GM04504 (cell line): ENCODE measurements around the gene AIG1.
"Not testable (repeated sequence)": the region's sequence is repeated elsewhere in the genome, so short reads cannot be mapped to it uniquely, and the experiment has no call there.

Experiments used
- DNase-seq: peaks from one replicate; pipeline ENCODE4 v3.0.0-alpha.2; 2012; ENCODE audit warnings: low read depth

AIG1 gene

DNA sequence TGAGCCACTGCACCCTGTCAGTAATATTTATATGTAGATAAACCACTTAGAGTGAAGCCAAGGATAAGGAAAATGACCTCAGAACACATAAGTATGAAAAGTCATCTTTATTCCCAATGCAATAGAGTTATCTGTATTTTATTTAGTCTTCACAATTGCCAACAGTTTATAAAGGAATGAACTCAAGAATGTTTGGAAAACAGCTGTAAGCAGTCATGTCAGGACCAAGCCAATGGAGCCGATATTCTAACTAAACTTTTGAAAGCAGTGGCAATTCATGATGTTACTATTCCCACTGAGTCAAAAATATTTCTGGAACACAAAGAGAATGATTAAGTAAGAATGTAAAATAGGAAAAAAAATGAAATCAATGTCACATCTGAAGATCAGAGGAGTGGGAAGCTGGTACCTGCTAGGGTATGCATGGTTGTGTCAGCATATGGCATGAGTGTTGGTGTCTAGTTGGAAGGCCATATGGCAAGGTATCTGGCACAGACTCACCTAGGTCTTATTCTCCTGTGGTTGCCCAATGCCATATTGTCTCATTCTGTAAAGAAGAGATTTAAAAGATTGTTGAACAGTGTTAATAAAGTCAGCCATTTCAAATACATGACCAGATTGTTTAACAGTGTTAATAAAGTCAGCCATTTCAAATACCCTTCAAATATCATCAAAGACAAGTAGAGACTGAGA, 271.6 kb downstream of the AIG1 start:
- DNase-seq = no peak

DNA sequence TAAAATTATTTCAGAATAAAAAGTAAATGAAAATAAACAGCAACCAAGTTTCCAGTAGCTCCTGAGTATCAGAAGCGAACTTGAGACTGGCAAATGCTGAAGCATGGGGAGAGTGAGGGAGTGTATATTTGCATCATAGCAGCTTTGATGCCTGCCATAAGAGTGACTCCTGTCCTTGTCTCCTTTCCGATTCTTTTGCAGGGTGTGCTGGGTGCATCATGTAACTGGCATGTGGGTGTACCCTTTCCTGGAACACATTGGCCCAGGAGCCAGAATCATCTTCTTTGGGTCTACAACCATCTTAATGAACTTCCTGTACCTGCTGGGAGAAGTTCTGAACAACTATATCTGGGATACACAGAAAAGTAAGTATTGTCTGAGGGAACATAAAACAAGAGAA, 272.4 kb downstream of the AIG1 start:
- DNase-seq = no peak

DNA sequence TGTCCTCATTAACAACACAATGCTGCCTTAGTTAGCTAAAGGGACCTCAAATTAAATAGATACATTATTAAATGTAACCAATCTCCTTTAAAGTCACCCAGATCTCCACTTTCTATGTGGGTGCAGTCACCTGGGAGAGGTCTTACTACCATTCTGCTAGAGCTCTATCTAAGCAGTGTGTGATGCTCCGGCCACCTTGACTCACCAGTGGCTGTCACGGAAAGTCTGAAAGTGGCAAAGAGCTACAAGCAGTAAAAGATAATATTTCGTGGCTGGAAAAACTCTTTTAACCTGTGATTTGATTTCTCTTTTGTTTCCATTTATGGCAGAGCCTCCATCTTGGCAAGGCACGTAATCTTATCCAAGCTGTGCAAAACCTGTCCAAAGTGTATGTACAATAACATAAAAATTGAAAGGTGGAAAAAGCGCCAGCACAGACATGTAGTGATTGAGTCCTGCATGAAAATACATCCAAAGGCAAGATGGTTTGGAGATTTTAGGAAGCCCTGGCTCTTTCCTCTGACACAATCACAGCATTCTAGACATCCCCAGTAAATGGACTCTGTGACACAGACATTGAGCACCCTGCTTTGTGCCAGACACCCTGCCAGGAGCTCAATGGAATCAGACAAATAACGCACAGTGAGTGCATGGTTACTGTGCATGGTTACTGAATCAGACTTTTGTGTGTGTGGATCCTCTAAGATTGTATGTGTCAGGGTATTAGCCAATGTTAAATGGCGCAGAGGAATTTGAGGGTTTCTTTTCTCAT, 273.2 kb downstream of the AIG1 start:
- no peak for DNase-seq

DNA sequence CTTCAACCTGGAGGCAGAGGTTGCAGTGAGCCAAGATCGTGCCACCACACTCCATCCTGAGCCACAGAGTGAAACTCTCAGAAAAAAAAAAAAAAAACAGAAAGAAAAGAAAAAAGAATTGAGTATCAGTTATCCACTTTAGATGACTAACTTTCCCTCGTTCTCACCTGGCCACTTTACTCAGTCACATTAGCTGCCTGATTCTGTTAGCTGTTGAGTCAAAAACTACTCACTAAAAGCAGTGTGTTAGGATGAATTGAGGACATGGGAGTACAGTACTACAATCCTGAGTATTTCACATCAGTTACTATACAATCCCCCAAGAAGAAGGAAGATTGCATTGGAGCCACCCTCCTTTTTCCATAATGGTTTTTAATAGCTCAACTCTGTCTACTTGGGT, 275.2 kb downstream of the AIG1 start:
- no peak for DNase-seq

DNA sequence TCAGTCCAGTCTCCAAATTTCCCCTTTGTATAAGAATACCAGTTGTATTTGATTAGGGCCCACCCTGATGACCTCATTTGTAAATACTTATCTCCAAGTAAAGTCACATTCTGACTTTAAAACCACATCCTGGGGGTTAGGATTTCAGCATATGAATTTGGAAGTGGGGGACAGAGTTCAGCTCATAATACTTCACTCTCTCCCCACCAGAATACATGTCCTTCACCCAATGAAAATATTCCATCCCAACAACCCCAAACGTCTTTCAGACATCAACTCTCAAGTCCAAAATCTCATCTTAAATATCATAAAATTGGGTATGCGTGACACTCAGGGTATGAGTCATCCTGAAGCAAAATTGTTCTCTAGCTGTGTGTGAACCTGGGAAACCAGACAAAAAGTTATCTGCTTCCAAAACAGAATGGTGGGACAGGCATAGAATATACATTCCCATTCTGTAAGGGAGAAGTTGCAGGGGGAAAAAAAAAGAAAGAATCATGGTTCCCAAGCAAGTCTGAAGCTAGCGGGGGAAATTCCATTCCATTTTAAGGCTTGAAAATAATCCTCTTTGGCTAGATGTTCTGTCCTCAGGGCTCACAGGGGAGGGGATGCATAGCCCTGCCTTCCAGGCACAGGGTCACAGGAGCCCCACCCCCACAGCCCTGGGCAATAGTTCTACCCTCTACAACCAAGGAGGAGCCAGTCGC, 275.9 kb downstream of the AIG1 start:
- peak; percentile 35 for DNase-seq

DNA sequence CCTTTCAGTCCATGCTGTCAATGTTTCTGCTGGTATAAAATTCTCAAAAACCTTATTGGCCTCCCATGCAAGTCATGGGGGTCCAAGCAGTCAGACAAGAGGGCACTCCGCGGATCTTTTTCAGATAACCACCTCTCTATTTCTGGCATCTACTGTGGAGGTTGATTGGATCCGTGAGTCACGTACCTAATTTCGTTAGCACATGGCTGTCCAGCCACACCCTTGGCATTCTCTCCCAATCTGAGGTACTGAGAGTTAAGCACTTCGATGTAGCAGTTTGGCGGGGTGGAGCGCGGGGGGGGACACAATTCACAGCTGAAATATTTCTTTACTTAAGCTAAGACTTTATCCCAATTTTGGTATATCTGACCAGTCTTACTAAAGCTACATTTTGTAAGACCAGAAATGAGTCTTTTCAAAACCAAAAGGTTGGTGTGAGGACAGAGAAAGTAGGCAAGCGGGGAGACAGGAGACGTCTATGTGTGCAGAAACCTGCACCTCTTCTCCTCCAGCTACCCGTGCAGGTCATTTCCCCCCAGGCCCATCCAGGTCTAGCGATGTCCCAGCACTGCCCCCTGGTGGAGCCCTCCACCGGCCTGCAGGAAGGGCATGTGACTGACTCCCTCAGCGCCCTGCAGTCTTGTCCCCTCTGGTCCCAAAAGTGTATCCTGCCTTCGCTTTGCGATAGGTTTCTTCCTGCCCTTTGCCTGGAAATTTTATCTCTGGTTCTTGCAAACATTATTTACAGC, 276.7 kb downstream of the AIG1 start:
- no peak for DNase-seq

DNA sequence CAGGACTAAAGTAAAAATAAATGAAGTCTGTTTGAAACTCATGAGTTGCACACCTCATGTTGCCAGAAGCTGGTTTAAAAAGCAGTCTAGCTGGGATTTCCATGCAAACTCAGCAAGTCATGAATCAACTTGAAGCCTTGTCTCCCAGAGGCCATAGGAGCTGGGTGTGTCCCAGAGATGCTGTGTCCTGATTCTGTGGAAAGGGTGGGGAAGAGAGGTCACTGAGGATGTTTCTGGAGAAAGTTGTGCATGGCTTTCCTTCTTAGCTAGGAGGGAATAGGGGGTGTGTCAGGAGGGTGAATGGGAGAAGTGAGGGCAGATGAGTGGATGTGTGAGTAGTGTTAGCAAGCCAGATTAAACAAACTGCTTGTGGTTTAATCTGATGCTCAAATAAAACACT, 278.5 kb downstream of the AIG1 start:
- DNase-seq = no peak

DNA sequence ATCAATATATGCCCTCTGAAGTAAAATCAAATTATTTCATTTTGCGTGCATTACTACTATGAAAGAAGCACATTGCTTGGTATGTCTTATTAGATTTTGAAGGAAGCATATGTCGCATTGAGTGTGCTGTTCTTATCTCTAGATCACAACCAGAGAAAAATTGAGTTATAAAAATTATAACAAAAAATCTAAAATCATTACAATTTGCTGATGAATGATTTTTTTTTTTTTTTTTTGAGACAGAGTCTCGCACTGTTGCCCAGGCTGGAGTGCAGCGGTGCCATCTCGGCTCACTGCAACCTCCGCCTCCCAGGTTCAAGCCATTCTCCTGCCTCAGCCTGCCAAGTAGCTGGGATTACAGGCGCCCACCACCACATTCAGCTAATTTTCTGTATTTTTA, 284.8 kb downstream of the AIG1 start:
- DNase-seq = not testable (repeated sequence)

DNA sequence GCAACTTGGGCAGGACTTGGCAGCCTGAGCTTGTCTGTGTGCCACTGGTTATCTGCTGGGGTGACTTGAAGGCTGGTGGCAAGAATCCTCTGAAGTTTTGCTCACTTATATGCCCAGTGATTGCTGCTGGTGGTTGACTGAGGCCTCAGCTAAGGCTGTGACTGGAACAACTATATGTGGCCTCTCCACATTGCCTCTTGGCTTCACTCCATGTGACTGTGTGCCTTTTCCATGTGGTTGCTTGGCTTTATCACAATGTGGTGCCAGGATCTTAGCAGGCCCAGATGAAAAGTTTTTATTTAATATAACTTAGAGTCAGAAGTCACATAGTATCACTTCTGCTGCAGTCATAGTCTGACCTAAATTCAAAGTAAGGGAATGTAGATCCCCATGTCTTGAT, 285.3 kb downstream of the AIG1 start:
- DNase-seq = no peak

DNA sequence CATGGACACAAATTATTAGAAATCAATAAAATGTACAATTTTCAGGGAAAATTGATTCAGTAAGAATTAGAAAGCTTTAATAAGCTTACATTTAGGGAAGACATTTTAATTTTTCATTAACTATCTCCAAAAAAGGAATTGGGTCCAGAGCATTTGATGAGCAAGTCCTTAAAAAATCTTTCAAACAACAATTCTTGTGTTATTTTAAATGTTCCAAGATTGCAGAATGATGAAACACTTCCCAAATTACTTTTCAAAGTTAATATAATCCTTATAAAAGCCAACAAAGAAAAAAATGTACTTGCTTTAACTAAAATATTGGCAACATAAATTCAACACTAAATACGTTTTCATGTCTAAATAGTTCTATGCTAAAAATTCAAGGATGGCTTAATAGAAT, 287.8 kb downstream of the AIG1 start:
- DNase-seq = no peak

DNA sequence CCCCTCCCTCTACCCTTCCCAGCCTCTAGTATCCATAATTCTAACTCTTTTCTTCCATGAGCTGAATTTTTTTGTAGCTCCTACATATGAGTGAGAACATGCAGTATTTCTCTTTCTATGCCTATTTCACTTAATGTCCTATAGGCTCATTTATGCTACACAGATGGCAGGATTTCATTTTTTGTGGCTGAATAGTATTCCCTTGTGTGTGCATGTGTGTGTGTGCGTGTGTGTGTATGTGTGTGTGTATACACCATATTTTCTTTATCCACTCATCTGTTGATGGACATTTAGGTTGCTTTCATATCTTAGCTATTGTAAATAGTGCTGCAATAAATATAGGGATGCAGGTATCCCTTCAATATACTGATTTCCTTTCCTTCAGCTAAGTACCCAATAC, 288.8 kb downstream of the AIG1 start:
- DNase-seq = no peak

DNA sequence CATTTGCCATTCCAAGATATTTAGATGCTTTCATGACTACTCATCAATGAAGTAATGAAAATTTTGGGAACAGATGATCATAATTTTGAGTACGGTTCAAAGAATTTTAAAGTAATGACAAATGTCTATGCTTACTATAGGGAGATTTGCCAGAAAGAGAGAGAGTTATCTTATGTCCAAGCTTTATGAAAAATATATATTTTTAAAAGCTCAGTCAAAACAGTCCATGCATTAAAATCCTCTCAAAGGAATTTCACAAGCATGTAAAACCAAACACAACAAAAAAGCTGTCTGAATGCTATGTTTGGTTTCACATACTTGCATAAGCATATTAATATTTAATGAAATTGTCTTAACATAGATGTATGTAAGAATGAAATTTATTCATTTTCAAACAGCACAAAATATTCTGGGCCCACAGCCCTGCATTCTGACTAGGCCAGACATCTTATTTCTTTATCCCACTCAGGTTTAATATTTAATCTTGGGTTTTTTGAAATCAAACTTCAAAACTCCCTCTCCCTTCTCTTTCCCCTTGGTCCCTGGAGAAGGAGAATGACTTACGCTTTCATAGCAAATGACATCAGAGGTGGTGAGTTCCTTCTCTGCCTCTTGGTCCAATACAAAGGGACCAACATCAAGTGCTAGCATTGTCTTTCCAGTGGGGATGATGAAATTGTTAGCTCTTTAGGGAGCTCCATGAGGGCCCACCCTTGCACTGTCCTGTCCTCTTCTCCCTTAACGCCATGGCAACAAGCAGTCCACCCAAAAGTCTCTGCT, 295.6 kb downstream of the AIG1 start:
- no peak for DNase-seq

DNA sequence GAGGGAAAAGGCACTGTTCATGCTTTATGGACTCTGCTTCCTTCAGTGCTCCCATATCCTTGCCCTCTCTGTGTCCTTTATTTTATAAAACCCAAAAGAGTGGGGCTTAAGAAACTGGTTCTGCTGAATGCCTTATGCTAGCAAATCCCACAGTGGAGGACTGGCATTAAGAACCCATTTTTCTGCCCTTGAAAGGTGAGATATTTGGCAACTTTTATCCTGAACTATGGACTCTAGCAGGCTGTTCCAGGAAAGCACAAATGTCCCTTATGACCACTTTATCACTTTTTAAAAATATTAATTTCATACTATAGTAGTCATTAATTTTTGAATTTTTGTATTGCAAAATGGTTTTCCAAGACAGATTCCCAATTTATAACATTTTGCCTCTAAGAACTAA, 296.5 kb downstream of the AIG1 start:
- DNase-seq = no peak

DNA sequence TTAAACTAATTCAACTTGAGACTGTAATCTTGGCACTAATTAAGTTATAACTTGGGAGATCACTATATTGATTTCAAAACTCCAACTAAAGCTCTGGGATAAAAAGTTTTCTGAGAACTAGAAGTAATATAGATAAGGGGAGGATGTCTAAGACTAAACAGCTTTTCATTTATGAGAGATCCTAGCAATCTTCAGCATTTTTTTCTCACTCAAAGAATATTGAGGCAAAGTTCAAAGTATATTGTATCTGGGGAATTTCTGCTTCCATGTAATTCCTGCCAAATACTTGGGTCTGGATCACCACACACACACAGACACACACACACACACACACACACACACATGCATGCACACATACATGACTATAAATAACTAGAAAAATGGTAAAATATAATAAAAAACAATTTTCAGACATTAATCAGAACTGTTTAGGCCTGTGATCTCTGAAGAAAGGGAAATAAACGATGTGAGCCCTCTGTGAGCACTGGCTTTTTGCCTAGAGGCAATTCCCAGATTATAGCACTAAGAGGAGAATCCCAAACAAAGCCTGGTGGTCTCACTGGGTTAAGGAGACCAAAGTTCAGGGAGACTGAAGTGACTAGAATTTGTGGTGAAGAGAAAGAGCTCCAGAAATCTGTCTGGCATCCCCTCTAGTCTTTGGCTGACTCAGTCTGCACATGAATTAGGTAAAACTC, 297.0 kb downstream of the AIG1 start:
- no peak for DNase-seq

DNA sequence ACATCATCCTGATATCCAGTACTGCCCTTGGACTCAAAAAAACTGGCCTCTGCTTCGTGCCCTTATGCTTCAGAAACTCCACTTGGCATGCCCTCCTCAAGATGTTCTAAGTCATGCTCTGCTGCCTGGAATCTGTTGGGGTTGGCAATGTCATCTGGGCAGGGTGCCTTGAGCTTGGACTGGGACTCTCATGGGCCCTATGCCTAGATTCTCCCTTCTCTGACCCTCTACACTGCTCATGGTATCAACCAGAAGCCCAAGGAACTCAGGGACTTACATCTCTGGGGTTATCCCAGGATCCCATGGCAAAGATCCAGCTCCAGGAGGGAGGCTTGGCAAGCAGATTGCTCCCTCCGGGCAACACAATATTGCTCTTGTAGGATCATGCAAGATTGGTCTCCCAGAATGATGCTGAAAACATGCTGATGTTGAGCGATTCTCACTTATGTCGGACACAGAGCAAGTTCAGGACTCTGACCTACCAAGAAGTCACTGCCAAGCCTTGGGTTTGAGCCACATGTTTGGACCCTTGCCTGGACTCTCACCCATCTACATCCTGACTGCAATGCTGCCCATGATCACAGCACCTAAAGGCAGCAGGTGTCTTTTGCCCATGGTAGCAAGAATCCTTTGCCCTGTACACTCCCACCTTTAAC, 301.0 kb downstream of the AIG1 start:
- DNase-seq = no peak

DNA sequence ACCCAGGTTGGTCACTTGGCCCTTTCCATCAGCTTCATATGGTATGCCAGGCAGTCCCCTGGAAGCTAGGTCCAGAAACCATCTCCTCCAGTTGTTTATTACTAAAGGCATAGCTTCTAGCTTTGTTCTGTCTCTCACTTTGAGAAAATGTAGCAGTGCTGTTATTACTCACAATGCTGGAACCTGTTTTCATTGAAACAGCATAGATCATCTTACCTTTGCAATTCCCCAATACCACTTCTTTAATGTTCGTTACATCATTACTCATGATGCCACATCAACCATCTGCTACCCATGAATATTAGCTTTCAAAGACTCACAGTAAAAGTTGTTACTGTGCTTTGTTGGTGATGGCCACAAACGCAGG, 301.5 kb downstream of the AIG1 start:
- DNase-seq = no peak

DNA sequence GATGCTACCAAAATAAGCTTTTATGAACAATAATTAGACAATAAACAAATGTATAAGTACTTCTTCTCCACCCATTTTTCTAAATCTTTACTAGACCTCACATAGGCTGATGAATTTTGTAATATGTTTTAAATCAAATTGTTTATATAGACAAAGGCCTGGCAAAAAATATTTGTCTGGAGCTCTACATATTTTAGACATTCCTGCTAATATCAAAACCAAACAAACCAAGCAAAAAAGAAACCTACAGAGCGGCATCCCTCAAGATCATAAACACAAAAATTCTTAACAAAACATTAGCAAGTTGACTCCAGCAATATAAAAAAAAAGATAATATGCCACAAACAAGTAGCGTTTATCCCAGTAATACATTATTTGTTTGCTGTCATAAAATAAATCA, 302.6 kb downstream of the AIG1 start:
- no peak for DNase-seq

DNA sequence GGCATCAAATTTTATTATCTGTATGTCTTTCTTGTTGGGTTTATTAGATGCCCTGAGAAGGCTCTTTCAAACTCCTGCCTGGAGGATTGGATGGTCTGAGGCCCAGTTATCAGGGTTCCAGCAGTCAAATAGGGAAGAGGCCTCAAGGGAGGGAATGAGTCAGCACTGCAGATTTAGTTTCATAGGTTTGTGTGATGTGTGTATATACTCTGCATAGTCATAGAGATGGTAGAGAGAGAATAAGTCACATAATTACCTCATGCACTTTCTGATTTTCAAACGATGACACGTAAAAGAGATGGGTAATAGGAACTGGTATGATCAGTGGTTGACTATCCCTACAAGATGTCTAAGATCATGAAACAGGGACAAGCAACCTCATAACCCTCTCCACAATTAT, 307.7 kb downstream of the AIG1 start:
- DNase-seq = no peak

DNA sequence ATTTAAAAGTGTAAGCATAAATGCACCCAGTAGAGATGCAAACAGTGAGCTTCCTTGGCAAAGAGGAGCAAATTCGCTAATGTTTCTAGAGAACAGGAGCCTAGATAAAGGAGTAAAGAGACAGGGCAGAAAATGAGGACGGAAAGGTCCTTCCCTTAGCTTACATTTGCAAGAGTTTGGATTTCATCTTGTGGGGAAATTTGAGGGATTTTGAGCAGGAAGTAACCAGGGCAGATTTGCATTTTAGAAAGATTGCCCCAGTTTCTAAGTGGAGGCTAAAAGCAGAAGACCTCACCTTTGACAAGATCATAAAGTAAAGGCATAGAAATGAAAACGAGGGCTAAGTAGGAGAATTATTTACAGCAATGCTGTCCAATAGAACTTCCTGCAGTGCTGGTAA, 309.3 kb downstream of the AIG1 start:
- DNase-seq = no peak

DNA sequence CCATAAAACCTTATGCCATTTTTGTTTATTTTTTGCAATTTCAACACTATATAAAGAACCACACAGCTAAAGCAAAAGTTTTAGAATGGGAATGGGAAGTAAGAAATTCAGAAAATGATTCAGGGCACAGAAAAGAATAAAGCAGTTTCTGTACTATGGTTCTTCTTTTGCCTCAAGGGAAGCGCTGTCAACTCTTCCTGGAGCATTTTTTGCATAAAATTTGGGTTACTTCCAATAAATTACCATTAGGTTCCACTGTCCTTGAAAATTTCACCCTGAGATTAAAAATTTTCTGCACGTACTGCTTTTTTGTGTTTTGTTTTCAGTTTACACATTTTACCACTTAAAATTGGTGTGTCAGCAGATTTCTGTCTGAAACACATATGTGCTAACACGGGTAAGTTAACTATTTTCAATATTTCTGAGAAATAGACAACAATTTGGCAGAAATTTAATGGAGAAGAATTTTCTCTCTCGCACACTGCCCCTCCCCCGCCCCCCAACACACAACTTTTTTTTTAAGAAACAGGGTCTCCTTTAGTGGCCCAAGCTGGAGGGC, 310.2 kb downstream of the AIG1 start:
- DNase-seq = no peak
